ENCODE data around the gene IGF2BP2.
A peak's percentile ranks its signal among the peaks of the same experiment; 100 is the strongest.
"Not testable (repeated sequence)": the region's sequence is repeated elsewhere in the genome, so short reads cannot be mapped to it uniquely, and the experiment has no call there.

Gene IGF2BP2

DNA sequence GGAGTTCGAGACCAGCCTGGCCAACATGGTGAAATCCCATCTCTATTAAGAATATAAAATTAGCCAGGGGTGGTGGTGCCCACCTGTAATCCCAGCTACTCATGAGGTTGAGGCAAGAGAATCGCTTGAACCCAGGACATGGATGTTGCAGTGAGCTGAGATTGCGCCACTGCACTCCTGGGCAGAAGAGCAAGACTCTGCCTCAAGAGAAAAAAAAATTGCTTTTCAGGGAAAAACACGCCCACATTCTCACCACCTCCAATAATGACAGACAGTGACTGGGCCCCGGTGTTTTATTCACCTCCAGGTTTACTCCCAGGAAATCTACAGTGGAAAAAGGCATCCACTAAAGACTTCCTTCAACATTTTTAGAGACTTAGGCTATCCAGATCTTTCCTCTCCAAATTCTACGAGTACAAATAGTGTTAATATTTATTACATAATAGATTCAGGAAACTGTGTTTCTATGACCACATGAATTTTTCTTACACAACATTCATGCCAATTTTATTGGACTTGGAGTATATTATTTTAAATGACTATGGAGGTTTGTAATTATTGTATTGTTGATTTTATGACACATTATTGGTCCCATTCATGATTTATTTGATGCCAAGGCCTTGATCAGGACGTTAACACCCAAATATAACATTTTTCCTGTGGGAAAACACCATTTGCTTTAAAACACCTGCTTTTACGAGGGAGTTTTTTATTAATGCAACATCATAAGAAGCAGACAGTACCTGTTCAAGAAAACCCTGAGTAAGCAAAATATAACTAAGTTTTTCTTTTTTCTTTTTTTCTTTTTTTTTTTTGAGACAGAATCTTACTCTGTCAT is 26.6 kb downstream of the IGF2BP2 start:
- DNase-seq: no peak

DNA sequence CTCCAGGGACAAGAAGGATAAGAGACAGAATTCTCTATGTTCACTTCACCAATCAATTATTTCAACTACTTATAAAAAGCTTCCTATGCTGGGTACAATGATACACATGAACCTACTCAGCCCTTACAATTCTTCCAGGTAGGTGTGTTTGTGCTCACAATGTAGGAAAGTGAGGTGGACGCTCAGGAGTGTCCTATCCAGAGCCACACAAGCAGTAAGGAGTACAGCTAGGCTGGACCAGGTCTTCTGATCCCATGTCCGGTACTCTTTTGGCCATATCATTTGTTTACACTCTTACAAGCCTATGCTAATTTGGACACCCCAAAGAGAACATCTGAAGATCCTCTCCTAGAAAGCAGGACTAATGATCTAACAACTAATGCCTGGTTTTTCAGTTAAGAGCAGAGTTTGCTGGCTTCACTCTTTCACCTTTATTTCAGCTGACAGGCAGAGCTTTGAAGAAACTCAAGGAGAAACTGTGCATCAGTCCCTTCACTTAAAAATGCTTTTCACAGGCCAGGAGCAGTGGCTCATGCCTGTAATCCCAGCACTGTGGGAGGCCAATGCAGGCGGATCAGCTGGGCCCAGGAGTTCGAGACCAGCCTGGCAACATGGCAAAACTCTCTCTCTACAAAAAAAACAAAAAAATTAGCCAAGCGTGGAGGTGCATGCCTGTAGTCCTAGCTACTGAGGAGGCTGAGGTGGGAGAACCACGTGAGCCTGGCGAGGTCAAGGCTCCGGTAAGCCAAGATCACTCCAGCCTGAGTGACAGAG is 27.5 kb downstream of the IGF2BP2 start:
- no peak for DNase-seq

DNA sequence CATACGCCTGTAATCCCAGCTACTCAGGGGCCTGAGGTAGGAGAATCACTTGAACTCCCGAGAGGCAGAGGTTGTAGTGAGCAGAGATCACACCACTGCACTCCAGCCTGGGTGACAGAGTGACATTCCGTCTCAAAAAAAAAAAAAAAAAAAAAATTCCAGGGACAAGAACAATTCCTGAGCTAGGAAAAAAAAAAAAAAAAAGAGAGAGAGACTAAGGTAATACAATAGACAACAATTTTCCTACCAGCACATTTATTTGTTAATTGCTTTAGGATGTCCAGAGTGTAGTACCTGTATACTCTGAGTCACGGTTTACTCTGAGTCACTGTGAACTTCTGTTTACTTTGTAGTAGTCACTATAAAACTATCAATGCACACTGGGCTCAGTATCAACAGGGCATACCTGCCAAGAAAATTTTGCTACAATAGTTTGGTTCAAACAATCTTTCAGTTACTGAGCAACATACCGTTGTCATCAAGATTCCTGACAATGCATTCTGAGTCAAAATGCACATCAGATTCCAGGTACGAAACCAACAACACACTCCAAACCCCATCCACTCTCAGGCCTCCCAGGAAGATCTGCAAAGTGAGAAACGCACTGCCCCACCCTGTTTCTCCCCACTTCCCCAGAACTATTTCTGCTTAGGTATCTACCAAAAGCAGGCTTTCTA is 28.3 kb downstream of the IGF2BP2 start:
- DNase-seq: no peak

DNA sequence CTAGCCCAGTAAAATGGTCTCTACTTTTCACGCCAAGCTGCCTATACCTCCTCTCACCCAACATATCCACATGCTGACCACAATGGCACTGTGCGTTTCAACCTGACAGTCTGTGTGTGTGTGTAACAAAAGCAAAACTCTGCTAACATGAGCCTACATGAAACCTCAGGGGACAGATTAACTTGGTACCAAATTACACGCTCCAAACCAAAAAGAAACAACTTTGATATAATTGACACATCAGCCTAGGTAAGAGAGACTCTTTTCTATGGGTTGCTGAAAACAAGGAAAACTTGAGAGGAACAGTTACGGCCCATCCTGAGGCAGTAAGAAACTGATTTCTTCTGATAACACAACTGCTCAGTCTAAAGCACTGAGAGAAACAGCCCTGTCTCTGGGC is 31.5 kb downstream of the IGF2BP2 start:
- DNase-seq: no peak

DNA sequence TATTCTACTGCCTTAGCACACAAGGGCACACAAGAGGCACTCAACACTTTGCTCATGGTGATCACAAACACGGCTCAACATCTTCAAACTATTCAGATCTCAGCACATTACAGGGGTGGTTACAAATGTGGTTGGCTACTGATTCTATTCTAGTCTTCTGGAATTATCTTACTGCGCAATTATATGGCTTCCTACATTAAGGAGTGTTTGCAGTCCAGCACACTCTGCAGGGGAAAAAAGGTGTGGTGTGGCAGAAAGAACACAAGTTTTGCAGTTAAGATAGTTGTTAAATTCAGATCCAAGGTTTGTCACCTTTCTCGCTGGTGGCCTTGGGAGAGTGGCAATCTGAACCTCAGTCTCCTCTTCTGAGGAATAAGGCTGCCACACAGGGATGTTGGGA is 31.9 kb downstream of the IGF2BP2 start:
- DNase-seq: no peak

DNA sequence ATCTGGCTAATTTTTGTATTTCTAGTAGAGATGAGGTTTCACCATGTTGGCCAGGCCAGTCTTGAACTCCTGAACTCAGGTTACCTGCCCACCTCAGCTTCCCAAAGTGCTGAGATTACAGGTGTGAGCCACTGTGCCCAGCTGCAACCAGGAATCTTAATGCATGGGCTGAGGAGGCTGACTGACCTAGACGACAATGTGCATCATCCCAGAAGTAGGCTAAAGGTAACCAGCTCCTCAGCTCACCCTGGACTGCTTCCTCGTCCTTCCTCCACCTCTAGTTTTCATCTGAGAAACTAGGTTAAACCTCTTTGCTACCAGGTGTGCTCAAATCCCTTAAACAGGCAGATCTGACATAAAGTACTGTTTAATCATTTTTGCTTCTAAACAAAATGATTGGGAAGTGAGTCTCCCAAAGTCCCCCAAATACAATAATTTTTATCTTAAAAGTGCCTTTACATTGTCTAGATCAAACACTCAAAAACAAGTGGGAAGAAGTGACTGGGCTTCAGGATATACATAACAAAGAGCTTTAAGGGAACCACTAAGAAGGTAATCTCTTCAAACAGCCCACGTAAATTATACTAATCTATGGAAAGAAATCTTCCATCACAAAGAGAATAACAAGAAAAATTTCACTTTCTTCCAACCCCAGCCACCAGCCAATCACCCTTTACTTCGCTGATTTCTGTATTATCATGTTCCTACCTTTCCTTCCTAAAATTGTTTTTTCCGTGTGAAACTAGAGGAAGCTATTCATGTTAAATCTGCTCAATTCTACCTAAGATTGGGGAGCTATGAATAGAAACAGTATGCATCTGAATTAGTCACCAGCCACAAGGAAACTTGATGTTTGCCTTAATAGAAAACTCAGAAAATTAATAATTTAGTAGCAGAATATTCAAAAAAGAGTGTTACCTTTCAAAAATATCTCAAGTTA is 34.7 kb downstream of the IGF2BP2 start:
- DNase-seq: no peak

DNA sequence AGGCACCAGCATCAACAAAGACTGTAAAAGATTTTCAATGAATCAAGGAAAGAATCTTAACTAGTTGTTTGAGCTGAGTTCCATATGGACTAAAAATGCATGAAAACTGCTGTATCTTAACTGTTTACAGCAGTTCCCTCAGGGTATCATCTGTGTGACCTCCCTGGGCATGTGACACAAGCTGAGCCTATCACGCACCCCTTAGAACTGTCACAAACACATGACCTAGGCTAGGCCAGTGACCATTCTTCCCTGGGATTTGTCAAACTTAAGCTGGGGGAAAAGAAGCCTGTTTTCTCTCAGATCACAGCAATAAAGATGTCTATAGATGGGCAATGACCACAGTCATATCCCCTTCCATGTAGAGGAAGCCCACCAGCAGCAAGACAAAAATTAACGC is 35.7 kb downstream of the IGF2BP2 start:
- DNase-seq: no peak

DNA sequence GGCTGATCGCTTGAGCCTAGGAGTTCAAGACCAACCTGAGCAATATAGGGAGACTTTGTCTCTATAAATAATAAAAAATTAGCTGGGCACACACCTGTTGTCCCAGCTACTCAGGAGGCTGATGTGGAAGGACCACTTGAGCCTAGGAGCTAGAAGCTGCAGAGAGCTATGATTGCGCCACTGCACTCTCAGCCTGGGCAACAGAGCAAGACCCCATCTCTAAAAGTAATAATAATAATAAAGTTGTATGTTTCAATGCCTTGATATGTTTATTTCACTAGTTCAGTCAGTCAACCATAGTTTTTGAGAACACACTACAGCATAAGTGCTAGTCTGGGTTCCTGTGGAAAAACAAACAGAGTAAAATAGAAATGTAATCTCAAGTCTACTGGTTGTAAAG is 36.5 kb downstream of the IGF2BP2 start:
- no peak for DNase-seq

DNA sequence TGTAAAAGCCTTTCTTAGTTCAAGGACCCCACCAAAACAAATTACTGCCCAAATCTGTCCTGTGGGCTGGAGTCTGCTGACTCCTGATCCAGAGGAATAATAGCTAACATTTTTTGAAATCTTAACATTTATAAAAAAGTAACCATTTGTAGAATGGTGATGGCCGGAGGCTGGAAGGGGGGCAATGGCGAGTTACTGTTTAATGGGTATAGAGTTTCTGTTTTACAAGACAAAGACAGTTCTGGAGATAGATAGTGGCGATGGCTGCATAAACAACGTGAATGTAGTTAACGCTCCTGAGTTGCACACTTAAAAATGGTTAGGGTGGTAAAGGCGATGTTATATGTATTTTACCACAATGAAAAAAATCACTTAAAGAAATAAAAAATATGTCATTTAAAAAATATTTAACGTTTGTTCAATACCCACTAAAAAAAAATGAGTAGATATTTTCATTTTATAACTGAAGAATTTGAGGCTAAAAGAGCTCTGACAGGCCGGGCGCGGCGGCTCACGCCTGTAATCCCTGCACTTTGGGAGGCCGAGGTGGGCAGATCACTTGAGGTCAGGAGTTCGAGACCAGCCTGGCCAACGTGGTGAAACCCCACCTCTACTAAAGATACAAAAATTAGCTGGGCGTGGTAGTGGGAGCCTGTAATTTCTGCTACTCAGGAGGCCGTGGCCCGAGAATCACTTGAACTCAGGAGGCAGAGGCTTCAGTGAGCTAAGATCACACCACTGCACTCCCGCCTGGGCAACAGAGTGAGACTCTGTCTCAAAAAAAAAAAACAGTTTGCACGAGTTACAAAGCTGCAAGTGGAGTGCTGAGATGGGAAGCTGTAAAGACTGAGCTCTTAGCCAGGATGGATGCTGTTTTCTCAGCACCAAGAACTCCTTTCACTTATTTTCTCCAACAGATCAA is 37.6 kb downstream of the IGF2BP2 start:
- no peak for DNase-seq

DNA sequence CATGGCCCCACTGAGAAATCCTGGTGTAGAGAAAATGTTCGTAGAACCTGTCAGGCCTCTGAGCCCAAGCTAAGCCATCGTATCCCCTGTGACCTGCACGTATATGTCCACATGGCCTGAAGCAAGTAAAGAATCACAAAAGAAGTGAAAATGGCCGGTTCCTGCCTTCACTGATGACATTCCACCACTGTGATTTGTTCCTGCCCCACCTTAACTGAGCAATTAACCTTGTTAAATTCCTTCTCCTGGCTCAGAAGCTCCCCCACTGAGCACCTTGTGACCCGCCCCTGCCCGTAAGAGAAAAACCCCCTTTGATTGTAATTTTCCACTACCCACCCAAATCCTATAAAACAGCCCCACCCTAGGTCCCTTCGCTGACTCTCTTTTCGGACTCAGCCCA is 38.6 kb downstream of the IGF2BP2 start:
- not testable (repeated sequence) for DNase-seq

DNA sequence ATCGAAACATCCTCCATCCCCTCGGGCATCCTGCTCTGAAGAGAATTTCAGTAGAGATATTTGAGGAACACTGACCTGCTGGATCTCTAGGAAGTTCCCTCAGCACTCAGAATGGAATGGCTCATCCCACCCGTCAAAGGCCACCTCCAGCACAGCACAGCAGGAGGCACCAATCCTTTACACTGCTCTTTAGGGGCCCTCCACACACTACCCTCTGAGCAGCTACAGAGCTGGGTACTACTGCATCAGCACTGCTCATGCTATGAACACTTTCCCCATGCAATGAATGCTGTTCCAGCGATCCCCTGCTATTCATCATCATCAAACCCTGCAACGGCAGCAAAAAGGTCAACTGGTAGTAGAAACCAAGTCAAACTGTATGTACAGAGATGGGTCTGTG is 40.5 kb downstream of the IGF2BP2 start:
- DNase-seq: no peak

DNA sequence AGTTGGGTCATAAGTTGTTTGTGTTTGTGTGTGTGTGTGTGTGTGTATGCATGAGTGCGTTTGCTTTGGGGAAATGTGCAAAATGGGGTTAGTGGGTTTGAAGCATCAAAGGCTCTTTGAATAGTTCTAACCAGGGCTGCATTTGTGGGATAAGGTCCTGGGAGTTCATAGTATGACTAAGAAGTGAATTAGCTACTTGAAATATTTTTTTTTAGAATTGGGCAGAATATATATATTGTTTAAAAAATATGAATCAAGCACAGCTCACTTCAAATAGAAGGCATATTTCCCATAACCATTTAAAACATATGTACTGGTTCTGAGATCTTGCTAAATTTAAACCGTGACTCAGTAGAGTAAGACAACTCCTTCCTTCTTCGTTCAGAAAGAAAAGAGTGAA is 43.1 kb downstream of the IGF2BP2 start:
- DNase-seq: no peak

DNA sequence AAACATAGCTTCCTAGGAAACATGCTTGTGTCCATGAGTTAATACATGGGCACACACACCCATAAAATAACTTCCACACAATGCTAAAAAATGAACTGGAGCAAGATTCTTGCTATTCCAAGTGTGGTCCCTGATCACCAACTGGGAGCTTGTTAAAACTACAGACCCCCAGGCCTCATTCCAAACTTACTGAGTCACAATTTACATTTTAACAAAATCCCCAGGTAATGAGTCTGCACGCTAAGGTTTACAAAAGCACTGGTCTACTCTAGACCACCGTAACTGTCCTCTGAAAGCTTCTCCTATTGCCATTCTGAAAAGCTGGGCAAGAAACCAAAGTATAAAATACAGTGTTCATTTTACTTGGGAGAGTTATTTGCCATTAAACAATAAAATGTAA is 45.4 kb downstream of the IGF2BP2 start:
- no peak for DNase-seq

DNA sequence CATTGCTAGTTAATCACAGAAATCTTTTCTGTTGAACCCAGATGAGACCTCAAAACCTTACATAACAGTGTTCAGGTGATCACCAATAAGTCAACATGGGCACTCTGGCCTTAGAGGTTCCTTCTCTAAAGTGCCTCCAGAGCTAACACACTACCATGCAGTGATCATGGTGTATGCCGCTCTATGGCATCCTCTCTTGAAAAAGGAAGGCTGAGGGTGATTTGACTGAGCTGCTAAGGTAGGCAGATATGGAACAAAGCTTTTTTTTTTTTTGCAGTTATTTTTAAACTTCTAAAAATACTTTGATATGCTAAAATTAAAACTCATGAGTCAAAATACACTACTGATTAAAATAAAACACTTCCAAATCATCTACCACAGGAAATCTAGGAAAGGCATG is 46.0 kb downstream of the IGF2BP2 start:
- no peak for DNase-seq

DNA sequence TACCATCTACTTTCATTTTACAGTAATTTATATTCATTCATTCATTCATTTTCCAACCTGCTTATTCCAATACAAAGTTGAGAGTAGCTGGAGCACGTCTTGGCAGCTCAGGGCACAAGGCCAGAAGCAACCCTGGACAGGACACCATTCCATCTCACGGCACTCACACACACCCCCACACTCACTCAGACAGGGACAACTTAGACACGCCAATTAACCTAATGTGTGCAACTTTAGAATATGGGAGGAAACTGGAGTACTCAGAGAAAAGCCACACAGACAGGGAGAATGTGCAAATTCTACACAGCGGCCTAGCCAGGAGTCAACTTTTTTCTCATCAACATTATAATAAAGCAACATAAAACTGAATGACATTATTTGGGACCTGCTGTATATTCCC is 46.7 kb downstream of the IGF2BP2 start:
- DNase-seq: peak; percentile 35

DNA sequence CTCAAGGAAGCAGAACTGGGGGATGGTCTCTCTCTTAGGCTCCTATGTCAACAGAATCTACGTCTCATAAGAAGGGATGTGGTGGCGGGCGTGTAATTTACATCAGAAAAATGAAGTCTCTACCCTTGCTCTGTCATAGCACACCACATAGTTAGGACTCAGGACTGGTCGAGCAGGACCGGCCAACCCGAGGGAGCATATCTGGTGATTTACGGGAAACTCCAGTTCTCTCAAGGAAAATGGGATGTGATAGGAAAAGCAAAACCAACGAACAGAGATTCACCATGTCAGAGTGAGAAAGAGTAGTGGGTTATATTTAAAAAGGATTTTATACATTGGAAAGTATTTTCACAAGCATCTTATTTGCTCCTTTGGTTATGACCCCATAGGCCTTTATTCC is 54.7 kb downstream of the IGF2BP2 start:
- DNase-seq: no peak

DNA sequence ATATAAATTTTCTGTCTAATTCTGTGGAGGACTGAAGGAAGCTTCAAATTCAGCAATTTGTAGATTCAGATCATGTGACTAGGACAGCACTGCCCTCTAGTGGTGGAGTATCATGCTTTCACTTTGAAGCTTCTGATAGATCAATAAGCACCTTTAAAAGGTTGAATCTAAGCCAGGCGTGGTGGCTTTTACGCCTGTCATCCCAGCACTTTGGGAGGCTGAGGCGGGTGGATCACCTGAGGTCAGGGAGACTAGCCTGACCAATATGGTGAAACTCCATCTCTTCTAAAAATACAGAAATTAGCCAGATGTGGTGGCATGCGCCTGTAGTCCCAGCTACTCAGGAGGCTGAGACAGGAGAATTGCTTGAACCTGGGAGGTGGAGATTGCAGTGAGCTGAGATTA is 56.3 kb downstream of the IGF2BP2 start:
- peak; percentile 71 for DNase-seq

DNA sequence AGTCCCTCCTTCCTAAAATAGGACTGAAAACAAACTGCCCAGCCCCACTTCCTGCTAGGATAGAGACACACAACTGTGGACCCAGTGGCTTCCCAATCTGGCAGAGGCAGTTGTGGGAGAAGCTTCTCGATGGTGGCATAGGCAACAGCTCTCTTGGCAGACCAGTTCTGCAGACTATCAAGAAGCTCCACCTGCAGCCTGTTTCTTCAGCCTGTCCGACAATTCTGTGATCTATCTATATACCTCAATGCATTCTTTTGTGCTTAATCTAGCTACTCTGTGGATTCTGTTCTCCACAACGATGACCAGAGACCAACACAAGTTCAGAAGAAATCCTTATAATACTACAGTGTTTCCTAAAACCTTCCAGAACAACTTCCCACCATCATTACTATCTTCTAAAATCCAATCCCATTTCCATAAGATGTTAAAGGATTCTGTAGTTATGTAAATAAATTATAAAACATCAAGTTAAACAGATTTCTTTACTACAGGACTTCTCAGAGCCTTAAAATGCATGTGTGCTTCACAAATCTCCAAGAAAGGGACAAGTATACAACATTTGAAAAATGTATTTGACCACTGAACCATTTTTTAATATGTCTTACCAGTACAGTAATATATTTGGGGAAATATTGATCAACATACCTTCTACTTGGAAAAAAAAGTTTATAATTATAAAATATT is 57.7 kb downstream of the IGF2BP2 start:
- no peak for DNase-seq

DNA sequence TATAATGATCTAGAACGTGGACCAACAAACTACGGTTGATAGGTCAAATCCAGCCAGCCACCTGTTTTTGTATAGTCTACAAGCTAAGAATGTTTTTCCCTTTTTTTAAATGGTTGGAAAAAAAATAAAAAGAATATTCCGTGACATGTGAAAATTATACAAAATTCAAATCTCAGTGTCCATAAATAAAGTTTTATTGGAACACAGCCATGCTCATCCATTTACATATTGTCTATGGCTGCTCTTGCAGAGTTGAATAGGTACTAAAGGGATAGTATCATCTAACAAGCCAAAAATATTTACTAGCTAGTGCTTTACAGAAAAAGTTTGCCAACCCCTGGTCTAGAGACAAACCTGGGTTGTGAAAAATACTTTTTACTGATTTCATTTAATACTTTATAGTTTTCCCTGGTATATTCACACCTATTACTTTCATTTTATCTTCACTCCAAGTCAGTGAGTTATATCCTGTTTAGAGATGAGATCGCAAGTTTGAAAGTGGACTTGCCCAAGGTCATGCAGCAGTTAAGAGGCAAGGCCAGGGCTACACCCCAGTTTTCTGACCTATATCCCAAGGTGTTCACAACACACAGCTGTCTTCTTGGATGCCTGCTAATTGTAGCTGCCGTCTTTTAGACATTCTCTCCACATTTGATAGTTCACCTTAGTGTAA is 58.4 kb downstream of the IGF2BP2 start:
- DNase-seq: no peak

DNA sequence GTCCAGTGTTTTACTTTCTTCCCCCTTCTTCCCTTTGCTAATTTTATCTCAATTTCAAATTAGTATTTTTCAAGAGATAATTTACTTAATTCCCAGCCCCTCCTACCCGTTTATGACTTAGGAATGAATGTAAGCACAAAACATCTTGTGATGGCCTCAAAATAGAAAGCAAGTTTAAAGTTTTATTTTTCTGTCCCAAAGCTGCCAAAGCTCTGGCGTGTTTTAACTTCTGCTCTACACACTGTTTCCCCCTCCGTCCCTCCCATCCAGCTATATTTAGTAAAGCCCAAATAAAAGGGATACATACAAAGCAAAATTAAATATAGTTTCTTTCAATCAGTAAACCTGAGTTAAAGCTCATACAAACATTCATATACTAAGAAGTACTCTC is 59.9 kb downstream of the IGF2BP2 start:
- no peak for DNase-seq
